Astrocyte of the cerebellum (primary cell): ENCODE results near the gene OTP.

ENCODE experiments used
- DNase-seq: peaks from one replicate; pipeline ENCODE4 v3.0.0-alpha.2; 2011; ENCODE audit warnings: low read depth
- H3K4me3 ChIP-seq: 2 replicates; pipeline ENCODE4 v1.5.1; 2011; ENCODE audit warnings: mild to moderate bottlenecking, low read depth, low read length, moderate library complexity
- CTCF ChIP-seq: IDR thresholded peaks from 2 replicates; pipeline ENCODE4 v1.5.1; 2012; ENCODE audit warnings: low read length, low read depth, moderate library complexity, mild to moderate bottlenecking; ENCODE audit errors: missing control alignments
- in situ Hi-C: cut with HindIII; loops from 2 replicates; pipeline ENCODE4 v1.10.0; 2017; ENCODE audit warnings: low sequenced_read_pairs

The OTP gene

GRCh38 chr5:77644371-77645157 lies 6.1 kb upstream of the OTP start:
- no peak for DNase-seq
- no peak for TF ChIP-seq CTCF
- H3K4me3 ChIP-seq: no peak overlapping the region
- in situ Hi-C loops: no loop called here

GRCh38 chr5:77643654-77644370 lies 5.3 kb upstream of the OTP start:
- in situ Hi-C loops: no loop called here
- DNase-seq: no peak
- no peak overlapping the region for H3K4me3 ChIP-seq

GRCh38 chr5:77642738-77643653 lies 4.5 kb upstream of the OTP start:
- DNase-seq: no peak
- H3K4me3 ChIP-seq: no peak overlapping the region
- TF ChIP-seq CTCF: no peak
- in situ Hi-C loops: no loop called here

More at GRCh38 chr5:77643654-77644370, 5.3 kb upstream of the OTP start:
- no peak for TF ChIP-seq CTCF

- in situ Hi-C loops: no loop called here
- DNase-seq: no peak
- H3K4me3 ChIP-seq: no peak overlapping the region
- no peak for TF ChIP-seq CTCF
These were observed 3.6 kb upstream of the OTP start for GRCh38 chr5:77641963-77642737.

- no peak for TF ChIP-seq CTCF
- DNase-seq: no peak
- no peak overlapping the region for H3K4me3 ChIP-seq
- in situ Hi-C loops: no loop called here
These were observed 3.0 kb upstream of the OTP start for GRCh38 chr5:77641397-77641943.
